ENCODE results near the gene CKMT2. TPM values are rescaled to one million over a fixed set of nuclear protein-coding genes. Genes with fewer than 3 reads are reported as not detected.
"Not testable (repeated sequence)": the region's sequence is repeated elsewhere in the genome, so short reads cannot be mapped to it uniquely, and the experiment has no call there.

The CKMT2 gene
- total and polyA plus RNA-seq, 2 of the 8 experiments (the other 6 are each of a cell fraction or from before 2014, with no cell fraction given): 2.4 to 5.0 TPM

- H3K14ac ChIP-seq (ENCODE audit: insufficient read length); H3K27ac ChIP-seq (ENCODE audit: low read depth, low read length); H2BK120ac ChIP-seq (replicated peaks; ENCODE audit: low read depth, low read length); CTCF ChIA-PET (ENCODE audit: partially characterized antibody); H2BK15ac ChIP-seq (ENCODE audit: low read length); H2AFZ ChIP-seq (ENCODE audit: low read length); H2BK5ac ChIP-seq (ENCODE audit: low read depth, low read length); H2AK5ac ChIP-seq (ENCODE audit: low read depth, low read length); H3K4ac ChIP-seq (replicated peaks; ENCODE audit: insufficient read length, low read depth, low read length); H4K20me1 ChIP-seq (replicated peaks in 1 of 2; ENCODE audit: control insufficient read depth in 1 of 2, insufficient read depth in 2 of 2, low read length in 2 of 2); H3K18ac ChIP-seq (ENCODE audit: extremely low read depth, low read length); DNase-seq (ENCODE audit: low read depth in 1 of 2, low spot score in 2 of 2); H2BK20ac ChIP-seq (ENCODE audit: low read length); H3K4me2 ChIP-seq (ENCODE audit: insufficient read depth in 1 of 2, low read depth in 2 of 2, low read length in 2 of 2); H3K4me1 ChIP-seq (replicated peaks in 1 of 4; ENCODE audit: control insufficient read depth in 3 of 4, insufficient read depth in 4 of 4, low read length in 3 of 4); H3K4me3 ChIP-seq (ENCODE audit: extremely low read depth in 1 of 4, insufficient read depth in 2 of 4, low read depth in 3 of 4, low read length in 4 of 4); H3K36me3 ChIP-seq (ENCODE audit: control insufficient read depth in 2 of 4, insufficient read depth in 4 of 4, low read length in 3 of 4); FAIRE-seq; H4K8ac ChIP-seq (ENCODE audit: extremely low read depth, insufficient read depth, low read length); H3K9ac ChIP-seq (replicated peaks in 1 of 4; ENCODE audit: extremely low read depth in 1 of 4, low read depth in 3 of 4, low read length in 3 of 4); H3K27me3 ChIP-seq (replicated peaks in 1 of 4; ENCODE audit: control insufficient read depth in 3 of 4, extremely low read depth in 1 of 4, insufficient read depth in 3 of 4, low read length in 3 of 4); H3K79me1 ChIP-seq (ENCODE audit: low read depth, low read length); H4K91ac ChIP-seq (replicated peaks; ENCODE audit: insufficient read length, low read length); H2BK12ac ChIP-seq (ENCODE audit: low read depth, low read length); H4K5ac ChIP-seq (ENCODE audit: insufficient read length, low read depth, low read length); POLR2A ChIA-PET (ENCODE audit: partially characterized antibody); H3K56ac ChIP-seq (replicated peaks; ENCODE audit: insufficient read length, low read depth, low read length); H3K23ac ChIP-seq (ENCODE audit: insufficient read length); H3K23me2 ChIP-seq (ENCODE audit: low read depth, low read length); H3K9me3 ChIP-seq (ENCODE audit: insufficient read depth in 2 of 2, low read depth in 1 of 2, low read length in 1 of 2): not testable (repeated sequence)
- H3K79me2 ChIP-seq (ENCODE audit: control insufficient read depth in 1 of 2, insufficient read depth in 2 of 2, low read length in 2 of 2): peaks cover 0 to 12% of the 10 kb centered on the region in 2 experiments; a peak in 1 of 4 replicates
- WGBS, 2 experiments (ENCODE audit: extremely low coverage in 1 of 2, insufficient coverage in 1 of 2, insufficient read length in 1 of 2, insufficient replicate concordance in 2 of 2, low coverage in 1 of 2, low lambda C conversion rate in 2 of 2, missing lambda C conversion rate in 1 of 2): 88% methylated on average over 1 of the region's 1 CpG; no CpG with 5 or more reads in 1 of the 2 experiments
Observed at GRCh38 chr5:81262796-81263195, 29.7 kb downstream of the CKMT2 start.

Data from H1 (cell line).